Measurements from ENCODE around the gene C12orf75.

GRCh38 chr12:105351523-105351922 is 21.0 kb downstream of the C12orf75 start:
- TF ChIP-seq POLR2A (IDR thresholded peaks at IDR 0.05) = no peak
- TF ChIP-seq, protein P1, sequence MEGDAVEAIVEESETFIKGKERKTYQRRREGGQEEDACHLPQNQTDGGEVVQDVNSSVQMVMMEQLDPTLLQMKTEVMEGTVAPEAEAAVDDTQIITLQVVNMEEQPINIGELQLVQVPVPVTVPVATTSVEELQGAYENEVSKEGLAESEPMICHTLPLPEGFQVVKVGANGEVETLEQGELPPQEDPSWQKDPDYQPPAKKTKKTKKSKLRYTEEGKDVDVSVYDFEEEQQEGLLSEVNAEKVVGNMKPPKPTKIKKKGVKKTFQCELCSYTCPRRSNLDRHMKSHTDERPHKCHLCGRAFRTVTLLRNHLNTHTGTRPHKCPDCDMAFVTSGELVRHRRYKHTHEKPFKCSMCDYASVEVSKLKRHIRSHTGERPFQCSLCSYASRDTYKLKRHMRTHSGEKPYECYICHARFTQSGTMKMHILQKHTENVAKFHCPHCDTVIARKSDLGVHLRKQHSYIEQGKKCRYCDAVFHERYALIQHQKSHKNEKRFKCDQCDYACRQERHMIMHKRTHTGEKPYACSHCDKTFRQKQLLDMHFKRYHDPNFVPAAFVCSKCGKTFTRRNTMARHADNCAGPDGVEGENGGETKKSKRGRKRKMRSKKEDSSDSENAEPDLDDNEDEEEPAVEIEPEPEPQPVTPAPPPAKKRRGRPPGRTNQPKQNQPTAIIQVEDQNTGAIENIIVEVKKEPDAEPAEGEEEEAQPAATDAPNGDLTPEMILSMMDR (IDR thresholded peaks at IDR 0.05) = no peak

Measured in thyroid gland (tissue), 4 donors.